GM18511 (cell line): ENCODE measurements around the gene KAZALD1.
"Not testable (repeated sequence)": the region's sequence is repeated elsewhere in the genome, so short reads cannot be mapped to it uniquely, and the experiment has no call there.

Source experiments
- ATAC-seq: cut with Tn5 transposase; IDR thresholded peaks from one replicate; pipeline ENCODE4 v1.9.1; 2021; ENCODE audit warnings: mild to moderate bottlenecking, moderate library complexity; ENCODE audit not compliant: unreplicated experiment

KAZALD1 gene

DNA sequence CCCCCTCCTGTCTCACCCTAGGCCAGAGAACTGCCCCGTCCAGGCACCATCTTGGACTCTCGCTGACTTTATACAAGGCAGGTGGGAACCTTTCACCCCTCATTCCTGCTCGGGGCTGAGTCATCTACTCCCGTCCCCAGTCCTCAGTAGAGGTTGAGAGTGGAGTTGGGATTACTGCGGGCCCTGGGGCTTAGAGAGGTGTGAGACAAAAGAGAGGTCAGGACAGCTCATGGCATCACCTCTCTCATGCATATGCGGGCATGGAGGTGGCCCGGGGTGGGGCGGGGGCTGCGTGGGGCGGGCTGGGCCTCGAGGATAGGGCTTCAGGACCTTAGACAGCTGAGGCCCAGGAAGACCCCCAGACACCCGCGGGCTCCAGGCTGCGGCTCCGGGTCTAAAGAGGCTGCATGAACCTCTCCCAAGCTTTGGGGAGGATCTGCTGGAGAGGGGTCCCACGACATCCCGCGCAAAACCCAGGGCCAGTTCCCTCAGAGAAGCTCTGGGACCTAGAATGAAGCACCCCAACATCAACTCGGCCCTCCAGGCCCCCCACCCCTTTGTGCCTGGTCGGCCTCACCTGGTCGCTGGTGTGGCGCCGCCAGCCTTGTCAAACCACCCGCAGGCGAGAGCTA, 31.2 kb upstream of the KAZALD1 start:
- ATAC-seq = no peak

DNA sequence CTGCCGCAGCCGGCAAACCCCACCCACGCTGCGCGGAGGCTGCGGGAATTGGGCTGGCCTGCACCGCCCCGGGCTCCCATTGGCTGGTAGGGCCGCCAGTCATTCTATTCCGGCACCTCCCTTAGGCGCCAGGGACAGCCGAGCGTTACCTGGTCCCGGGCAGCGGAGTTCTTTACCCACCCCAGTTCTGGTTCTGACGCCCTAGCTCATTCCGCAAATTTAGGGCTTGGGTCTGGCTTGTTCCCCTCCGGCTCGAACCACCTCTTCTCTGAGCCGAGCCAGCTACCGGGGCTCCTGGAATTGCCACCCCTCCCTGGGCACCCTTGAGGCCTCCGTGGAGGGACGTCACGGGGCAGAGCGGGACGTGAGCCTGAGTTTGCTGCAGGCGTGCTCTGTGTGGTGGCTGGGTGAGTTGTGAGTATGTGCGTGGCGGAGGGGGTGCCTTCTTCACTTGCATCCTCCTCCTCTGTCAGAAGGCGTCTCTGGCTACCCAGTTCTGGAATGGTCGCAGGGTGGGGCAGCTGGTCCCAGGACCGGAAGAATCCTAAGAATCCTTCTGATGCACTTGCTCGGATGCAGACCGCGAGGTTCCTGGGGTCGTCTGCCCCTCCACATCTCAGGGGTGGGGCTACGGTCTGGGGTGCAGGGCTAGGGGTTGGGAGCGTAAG, 30.5 kb upstream of the KAZALD1 start, which contains the start of the genes PDZD7 and SFXN3:
Gene PDZD7 (minus strand): TSS at position 2 of the 668 bp plus-strand sequence. CDS start 910 bp downstream, outside the sequence.
Gene SFXN3 (plus strand): TSS at position 107 of the 668 bp plus-strand sequence. CDS start 3,461 bp downstream, outside the sequence.
- peak; percentile 90 for ATAC-seq

DNA sequence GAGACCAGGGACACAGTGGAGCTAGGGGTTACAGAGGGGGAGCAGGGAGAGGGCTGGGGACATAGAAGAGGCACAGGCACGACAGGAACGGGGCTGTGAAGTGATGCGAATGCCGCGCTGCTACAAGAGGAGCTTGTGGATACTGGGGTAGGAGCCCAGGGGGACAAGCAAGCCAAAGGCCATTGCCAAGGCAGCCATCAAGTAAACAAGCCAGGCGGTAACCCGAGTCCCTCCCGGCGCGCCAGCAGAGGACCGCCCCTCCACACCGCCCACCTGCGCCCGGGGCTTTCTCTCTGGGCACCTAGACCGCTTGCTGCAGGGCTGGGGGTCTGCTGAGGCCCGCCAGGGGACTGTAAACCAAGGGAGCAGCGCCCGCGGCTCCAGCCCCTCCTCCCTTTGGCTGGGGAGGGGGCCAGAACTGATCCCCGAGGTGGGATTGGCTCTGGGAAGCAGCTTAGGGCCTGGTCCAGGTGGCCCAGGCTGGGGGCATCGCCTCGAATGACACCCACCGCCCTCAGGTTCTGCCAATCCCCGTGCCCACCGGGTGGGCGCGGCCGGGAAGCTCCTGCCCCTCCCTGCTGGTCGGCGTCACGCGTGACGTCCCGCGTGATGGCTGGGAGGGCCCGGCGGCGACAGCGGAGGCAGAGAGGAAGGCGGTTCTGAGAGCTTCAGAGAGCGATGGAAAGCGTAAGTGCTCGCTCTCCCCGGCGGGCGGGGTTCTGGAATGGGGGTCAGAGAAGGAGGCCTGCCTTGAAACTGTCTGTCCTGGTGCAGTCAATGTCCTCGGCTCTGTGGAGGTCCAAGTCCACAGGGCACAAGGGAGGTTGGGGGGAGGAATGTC, 29.8 kb upstream of the KAZALD1 start:
- peak; percentile 44 for ATAC-seq

DNA sequence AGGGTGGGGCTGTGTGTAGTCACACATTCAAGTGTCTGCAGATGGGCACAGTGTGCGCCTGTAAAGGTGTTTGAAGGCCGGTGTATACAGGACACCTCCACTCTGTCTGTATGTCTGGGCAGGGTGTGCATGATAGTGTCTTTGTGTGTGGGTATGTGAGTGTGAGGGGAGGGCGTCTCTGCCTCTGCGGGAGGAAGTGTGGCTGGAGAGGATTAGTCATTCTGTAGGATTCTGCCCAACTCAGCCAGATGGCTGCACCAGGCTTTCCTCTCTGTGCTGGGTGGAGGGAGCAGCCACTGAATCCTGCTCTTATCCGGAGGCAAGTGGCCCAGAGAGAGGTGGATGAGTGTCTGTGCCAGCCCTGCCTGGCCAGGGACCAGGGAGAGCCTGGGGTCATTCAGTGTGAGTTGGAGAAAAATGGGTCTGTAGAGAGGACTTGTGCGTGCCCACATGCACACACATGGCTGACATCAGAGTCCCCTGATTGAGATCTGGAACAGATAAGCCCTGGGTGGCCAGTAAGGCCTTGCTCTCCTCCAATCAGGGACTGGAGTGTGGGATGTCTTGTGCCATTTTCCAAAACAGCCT, 29.1 kb upstream of the KAZALD1 start:
- peak; percentile 16 for ATAC-seq

DNA sequence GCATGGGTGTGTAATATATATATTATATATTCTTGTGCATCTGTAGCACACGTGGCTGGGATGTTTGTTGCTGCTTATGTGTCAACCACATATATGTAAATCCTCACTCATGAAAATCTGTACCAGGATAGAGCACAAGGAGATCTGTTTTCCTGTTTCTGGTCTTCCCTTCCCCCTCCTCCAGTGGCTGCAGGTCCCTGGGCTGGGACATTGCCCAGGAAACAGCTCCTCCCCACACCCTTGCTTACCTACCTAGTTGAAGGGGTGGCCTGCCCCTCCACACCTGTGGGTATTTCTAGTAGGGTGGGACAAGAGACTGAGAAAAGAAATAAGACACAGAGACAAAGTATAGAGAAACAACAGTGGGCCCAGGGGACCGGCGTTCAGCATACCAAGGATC, 28.5 kb upstream of the KAZALD1 start:
- no peak for ATAC-seq

DNA sequence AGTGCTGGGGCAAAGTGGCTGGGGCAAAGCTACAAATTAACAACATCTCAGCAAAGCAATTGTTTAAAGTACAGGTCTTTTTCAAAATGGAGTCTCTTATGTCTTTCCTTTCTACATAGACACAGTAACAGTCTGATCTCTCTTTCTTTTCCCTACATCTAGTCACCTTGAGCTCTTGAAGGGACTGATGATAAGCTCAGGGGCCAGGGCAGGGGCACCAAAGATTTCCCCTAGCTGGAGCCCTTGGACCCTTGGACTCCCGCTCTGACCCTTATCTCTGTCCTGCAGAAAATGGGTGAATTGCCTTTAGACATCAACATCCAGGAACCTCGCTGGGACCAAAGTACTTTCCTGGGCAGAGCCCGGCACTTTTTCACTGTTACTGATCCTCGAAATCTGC, 27.4 kb upstream of the KAZALD1 start:
- ATAC-seq = not testable (repeated sequence)

DNA sequence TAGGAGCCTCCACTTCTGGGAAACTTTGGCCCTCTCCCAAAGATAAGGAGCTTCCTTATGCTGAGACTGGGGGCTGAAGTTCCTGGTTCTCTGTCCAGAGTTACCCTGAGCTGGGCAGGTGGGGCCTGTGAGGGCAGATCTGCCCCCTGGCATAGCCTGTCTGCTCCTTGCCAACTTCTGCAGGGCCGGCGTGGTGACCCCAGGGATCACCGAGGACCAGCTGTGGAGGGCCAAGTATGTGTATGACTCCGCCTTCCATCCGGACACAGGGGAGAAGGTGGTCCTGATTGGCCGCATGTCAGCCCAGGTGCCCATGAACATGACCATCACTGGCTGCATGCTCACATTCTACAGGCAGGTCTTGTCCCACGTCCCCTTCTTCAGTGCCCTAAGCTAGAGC, 26.5 kb upstream of the KAZALD1 start:
- no peak for ATAC-seq

DNA sequence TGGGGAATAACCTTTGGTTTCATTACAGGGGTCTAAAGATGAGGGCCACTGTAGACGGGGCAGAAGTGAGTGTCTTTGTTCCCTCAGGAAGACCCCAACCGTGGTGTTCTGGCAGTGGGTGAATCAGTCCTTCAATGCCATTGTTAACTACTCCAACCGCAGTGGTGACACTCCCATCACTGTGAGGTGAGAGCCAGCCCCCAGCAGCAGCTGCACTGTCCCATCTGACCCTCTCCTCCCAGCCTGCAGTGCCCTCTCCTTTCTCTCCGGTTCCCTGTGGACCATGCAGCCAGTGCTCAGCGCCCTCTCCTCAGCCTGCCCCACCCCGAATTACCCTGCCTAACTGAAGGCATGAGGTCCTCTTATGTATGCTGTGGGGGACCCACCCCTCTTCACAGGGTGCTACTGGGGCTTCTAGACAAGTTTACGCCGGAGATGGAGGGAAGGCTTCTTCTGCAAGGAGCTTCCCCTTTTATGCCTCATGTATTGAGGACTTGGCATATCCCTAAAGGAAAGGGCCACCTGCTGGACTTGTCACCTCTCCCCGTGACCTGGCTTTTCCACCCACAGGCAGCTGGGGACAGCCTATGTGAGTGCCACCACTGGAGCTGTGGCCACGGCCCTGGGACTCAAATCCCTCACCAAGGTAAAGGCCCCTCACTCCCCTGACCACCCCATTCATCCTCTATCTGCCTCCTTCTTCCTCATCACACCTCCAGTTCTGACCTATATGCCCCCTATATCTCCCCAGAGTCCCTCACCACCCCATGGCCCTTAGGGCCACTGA, 25.7 kb upstream of the KAZALD1 start:
- no peak for ATAC-seq

DNA sequence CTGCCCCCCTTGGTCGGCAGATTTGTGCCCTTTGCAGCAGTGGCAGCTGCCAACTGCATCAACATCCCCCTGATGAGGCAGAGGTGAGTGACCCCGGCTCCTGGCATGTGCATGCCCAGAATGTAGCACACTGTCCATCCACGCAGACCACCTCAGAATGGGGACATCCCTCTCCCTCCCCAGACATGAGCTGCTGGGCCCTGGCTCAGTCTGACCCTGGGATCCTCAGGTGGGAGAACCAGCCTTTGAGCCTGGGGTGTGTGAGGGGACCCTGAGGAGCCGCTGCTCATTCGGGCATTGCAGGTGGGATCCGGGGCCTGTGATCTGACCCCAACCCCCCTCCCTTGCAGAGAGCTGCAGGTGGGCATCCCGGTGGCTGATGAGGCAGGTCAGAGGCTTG, 25.1 kb upstream of the KAZALD1 start:
- no peak for ATAC-seq

DNA sequence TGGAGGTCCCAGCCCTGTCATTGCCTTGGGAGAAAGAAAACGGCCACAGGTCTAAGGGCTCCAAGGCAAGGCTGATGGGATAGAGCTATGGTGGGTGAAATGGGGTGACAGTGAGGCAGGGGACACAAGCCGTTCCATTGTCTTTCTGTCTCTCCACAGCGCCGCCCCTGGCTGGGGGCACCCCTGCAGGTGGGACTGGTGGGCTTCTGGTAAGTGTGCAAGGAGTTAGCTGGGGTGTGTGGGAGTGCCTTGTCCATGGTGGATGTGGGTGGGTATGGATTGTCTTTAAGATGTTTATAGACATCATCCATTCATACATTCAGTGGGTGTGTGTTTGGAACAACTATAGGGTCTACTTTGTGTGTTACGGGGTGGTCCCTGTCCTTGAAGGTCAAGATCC, 23.3 kb upstream of the KAZALD1 start:
- no peak for ATAC-seq

DNA sequence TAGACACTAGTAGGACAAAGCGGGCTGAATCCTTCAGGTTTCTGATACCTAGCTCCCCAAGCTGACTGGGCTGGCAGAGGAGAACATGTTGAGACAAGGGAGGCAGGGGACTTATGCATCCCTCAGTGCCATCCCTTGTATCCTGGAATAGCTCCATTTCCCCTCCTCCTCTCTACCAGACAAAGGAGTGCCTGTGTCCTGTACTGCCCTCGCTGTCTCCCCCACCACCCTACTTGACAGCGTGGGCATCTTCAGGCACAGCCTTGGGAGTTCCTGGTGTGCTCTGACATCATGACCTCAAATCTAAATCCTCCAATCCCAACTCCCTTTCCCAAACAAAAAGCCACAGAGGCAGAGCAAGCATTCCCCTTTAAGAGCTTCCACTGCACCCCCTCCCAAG, 21.7 kb upstream of the KAZALD1 start:
- no peak for ATAC-seq

DNA sequence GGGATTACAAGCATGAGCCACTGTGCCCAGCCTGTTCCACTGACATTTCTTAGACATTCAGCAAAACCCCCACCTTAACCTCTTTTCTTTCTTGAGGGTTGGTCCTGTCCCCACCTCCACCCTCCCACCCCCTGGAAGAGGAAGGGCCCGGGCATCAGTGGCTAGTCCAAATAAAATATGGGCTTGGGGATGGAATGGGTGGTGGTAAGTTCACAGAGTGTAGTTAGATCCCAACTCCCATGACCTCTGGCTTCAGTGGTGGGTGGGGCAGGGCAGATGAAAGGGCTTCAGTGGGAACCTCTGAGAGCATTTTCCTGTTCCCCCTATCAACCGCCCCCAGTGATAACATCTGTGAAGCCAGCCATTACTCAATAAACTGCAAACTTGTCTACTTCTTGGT, 20.9 kb upstream of the KAZALD1 start:
- ATAC-seq = no peak

DNA sequence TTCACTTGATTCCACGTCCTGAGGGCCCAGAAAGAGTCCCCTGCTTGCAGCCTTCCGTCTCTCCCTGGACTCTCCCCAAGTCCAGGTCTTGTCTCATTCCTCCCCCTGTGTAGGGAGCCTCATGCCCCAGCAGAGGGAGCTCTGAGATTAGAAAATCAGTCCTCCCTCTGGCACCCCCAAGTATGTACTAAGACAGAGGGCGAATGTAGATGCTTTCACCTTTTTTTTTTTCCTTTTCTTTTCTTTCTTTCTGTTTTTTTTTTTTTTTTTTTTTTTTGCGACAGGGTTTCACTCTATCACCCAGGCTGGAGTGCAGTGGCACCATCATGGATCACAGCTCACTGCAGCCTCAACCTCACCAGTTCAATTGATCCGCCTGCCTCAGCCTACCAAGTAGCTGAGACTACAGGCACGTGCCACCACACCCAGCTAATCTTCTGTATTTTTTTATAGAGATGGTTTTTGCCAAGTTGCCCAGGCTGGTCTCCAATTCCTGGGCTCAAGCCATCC, 20.5 kb upstream of the KAZALD1 start:
- peak; percentile 71 for ATAC-seq

DNA sequence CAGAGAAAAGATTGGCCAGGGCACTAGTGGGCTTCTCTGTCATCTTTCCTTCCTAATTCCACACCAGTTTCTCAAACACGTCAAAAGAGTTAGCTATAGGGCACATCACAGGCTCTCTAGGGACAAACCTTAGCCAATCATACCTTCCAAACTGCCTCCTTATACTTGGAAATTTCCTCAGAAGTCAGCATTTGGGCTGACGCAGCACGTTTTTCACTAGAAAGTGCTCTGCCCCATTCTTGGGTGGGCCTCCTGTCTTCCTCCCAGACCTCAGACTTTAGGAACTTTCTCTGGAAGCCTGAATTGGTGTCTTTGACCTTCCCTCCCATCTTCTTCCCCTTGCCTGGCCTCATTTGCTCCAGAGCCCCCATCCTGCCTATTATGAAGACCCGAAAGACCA, 19.7 kb upstream of the KAZALD1 start:
- ATAC-seq = no peak

DNA sequence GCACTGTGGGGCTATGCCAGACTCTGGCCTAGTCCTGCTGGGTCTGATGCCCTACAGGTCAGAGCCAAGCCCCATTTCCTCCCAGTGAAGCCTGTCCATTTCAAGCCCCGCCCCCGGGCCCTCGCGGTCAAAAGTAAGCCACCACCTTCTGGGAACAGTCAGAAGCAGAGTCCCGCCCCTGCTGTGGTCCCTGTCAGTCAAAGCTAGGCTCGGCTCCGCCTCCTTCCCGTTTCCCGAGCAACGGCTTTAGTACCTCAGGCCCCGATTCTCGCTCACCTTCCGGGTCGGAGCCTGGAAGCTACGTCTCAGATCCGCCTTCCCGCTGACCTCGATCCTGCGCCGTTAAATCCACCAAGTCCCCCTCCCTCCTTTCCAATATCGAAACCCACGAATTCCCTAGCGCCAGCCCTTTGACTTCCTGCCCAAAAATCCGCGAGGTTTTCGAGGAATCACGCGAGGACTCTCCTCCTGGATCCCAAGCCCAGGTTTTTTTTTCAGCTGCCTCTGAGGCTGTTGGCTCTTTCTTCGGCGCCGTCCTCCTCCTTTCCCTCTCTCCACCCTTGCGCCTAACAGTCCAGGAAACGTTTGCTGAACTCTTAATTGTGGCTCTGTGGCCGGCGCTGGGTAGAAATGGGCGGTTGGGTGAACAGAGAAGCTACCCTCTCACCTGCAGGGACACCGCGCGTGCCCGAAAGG, 19.0 kb upstream of the KAZALD1 start:
- ATAC-seq = peak; percentile 97

DNA sequence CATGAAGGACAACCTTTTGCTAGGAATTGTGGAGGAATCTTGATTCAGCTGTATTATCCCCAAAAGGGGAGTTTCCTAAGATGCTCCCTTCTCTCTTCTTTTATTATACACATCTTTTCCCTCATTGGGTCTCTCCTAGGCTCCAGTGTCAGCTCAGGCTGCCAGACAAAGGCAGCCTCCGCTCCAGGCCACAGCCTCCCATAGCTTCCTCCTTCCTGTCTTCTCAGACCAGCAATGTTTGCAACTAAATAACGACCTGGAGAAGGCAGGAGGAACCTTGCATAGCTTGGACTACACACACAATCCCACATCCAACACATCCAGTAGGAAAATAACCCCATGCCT, 18.5 kb upstream of the KAZALD1 start:
- no peak for ATAC-seq

DNA sequence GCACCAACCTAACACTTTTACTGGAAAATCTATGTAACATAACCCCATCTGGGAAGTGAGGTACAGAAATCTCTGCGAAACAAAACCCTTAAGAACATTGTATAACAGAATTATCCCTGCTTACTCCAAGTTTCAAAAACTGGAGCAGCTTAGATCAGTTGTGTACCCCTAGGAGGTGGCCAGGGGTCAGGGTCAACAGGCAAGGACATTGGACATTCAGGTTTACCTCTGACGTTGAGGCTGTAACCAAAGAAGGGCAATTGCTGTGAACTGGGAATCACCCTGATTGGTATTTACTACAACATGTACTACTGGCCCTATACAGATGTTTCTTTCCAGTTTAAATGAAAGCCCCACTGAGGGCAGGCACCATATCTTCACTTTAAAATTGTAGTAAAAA, 17.7 kb upstream of the KAZALD1 start:
- ATAC-seq = no peak

DNA sequence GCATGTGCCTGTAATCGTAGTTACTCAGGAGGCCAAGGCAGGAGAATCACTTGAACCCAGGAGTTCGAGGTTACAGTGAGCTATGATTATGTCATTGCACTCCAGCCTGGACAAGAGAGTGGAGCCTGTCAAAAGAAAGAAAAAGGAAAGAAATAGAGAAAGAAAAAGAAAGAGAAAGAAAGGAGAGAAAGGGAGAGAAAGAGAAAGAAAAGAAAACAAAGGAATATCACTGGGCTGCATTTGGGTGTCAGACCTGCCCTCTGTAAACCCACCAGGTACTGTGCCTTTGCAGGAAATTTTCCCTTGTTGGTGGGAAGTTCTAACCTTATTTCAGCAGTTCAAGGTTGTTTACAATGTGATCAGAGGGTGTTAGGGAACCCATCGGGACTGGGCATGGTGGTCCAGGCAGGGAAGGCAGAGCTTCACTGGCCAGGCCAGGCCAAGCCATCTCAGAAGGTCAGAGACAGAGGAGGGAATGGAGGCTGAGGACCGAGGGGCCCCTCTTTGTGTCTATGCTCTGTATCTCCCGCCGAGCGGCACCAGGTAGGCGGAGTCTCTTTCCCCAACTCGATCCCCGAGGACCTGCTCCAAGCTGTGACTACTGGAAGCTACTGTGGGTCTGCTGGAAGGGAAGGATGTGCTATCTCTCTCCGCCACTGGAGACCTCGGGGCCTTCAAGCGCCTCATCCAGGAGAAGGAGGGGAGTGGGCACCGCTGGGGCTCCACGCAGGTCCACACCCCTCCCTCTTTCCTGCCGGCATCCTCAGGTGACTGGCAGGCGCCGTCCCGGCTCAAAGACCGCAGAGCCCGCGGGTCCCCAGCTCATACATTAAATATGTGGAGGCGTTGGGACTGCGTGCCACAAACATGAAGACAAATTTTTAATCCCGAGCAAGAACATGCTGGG, 15.2 kb upstream of the KAZALD1 start:
- no peak for ATAC-seq

DNA sequence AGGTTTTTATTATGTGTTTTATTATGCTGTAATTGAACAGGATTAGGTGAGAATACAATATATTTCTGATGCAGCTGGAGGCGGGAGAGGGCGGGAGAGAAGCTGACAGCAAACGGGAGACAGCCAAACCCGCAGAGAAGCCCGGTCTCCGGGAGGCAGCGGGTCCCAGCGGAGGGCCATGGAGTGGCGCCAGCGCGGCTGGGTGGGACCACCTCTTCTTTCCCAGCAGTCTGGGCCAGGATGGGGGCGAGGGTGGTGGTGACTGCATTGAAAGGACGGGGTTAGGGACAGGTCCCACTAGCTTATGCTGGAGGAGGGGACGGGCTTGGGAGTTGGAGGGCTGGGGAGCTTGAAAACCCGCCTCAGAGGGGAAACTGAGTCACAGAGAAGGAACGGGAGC, 14.5 kb upstream of the KAZALD1 start:
- no peak for ATAC-seq
